Mesendoderm (in vitro differentiated cells): Measurements from ENCODE around the gene RPS21.

Experiments
- DNase-seq: peaks from one replicate; pipeline ENCODE4 v3.0.0; 2013
- H2AK5ac ChIP-seq: 2 replicates; pipeline ENCODE4 v1.6.1; 2013; ENCODE audit warnings: low read length, inconsistent platforms
- H2BK120ac ChIP-seq: 2 replicates; pipeline ENCODE4 v1.6.1; 2013; ENCODE audit warnings: low read depth, mild to moderate bottlenecking, low read length, moderate library complexity, mixed read lengths
- H2BK15ac ChIP-seq: replicated peaks from 2 replicates; pipeline ENCODE4 v1.6.1; 2013; ENCODE audit warnings: low read depth, mild to moderate bottlenecking, moderate library complexity
- H2BK5ac ChIP-seq: 2 replicates; pipeline ENCODE4 v1.6.1; 2013; ENCODE audit warnings: low read length, inconsistent platforms
- H3K18ac ChIP-seq: 2 replicates; pipeline ENCODE4 v1.6.1; 2013; ENCODE audit warnings: mild to moderate bottlenecking, low read length, mixed read lengths
- H3K23ac ChIP-seq: one replicate; pipeline ENCODE4 v1.6.1; 2013; ENCODE audit warnings: low read length
- H3K27ac ChIP-seq: 2 replicates; pipeline ENCODE4 v1.5.1; 2013; ENCODE audit warnings: low read depth, mild to moderate bottlenecking, inconsistent platforms, low read length, moderate library complexity
- H3K27me3 ChIP-seq: 2 replicates; pipeline ENCODE4 v1.6.1; 2013; ENCODE audit warnings: low read length, control low read depth, mild to moderate bottlenecking, inconsistent platforms; ENCODE audit not compliant: insufficient read depth, poor library complexity
- H3K36me3 ChIP-seq: 2 replicates; pipeline ENCODE4 v1.6.1; 2013; ENCODE audit warnings: low read length, inconsistent platforms; ENCODE audit not compliant: control insufficient read depth, insufficient read depth
- H3K4ac ChIP-seq: one replicate; pipeline ENCODE4 v1.6.1; 2013; ENCODE audit warnings: low read depth, mild to moderate bottlenecking, low read length, moderate library complexity
- H3K4me1 ChIP-seq: 2 replicates; pipeline ENCODE4 v1.6.1; 2013; ENCODE audit warnings: low read depth, low read length, inconsistent platforms; ENCODE audit not compliant: control insufficient read depth
- H3K4me2 ChIP-seq: 2 replicates; pipeline ENCODE4 v1.6.1; 2013; ENCODE audit warnings: low read length
- H3K4me3 ChIP-seq: 2 replicates; pipeline ENCODE4 v1.5.1; 2013; ENCODE audit warnings: mild to moderate bottlenecking, low read length
- H3K56ac ChIP-seq: one replicate; pipeline ENCODE4 v1.6.1; 2013; ENCODE audit warnings: low read length
- H3K79me1 ChIP-seq: 2 replicates; pipeline ENCODE4 v1.6.1; 2013; ENCODE audit warnings: low read length, inconsistent platforms
- H3K79me2 ChIP-seq: 2 replicates; pipeline ENCODE4 v1.6.1; 2013; ENCODE audit warnings: mild to moderate bottlenecking, low read length; ENCODE audit not compliant: control insufficient read depth, insufficient read depth
- H3K9ac ChIP-seq: 2 replicates; pipeline ENCODE4 v1.6.1; 2013; ENCODE audit warnings: low read length, inconsistent platforms
- H4K5ac ChIP-seq: one replicate; pipeline ENCODE4 v1.6.1; 2013; ENCODE audit warnings: low read length
- H4K8ac ChIP-seq: one replicate; pipeline ENCODE4 v1.6.1; 2013; ENCODE audit warnings: low read depth, mild to moderate bottlenecking, control low read depth, low read length, moderate library complexity
- WGBS: extraction: QIAGEN DNeasy Blood & Tissue Kit; methylation state at CpG from one replicate; pipeline ENCODE4 v1.1.7; 2013; ENCODE audit warnings: low lambda C conversion rate, missing lambda C conversion rate; ENCODE audit not compliant: insufficient coverage; ENCODE audit errors: extremely low coverage; 5-methylcytosine and 5-hydroxymethylcytosine counted together

Gene RPS21

DNA sequence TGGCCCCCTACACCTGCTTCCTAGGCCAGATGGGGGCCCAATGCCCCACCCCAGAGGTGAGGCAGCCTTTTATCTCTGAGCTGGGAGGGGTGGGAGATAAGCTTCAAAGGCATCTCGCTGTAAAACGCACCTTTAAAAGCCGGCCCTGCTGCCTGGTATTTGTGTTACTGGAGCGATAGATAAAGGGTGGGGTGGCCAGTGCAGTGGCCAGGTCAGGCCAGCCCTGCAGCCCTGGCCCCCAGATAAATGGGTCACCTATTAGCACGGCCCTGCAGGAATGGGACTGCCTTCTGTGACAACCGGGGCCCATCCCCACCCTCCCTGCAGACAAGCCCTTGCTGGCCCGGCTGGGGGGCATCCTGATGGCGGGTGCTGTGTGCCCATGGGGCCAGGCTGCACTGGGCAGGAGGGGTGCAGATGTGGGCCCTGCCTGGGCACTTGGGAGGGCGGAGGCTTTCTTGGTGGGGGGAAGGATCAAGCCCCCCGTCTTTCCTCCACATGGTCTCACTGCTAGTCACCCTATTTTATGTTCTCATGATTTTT, 43.5 kb downstream of the RPS21 start:
- Histone ChIP-seq H3K79me1 (no peaks in the 10 kb centered on the region), H3K56ac (no peak overlapping the region), H4K5ac (no peak overlapping the region), H3K4me2 (no peak overlapping the region), H3K4me1 (peaks cover 7% of the 10 kb centered on the region), H2AK5ac (no peak overlapping the region), H3K79me2 (no peaks in the 10 kb centered on the region), H3K18ac (no peak overlapping the region), H4K8ac (no peak overlapping the region), H3K27me3 (no peaks in the 10 kb centered on the region), H3K23ac (no peak overlapping the region), H3K4me3 (no peak overlapping the region), H2BK5ac (no peak overlapping the region), H3K4ac (no peak overlapping the region), H3K9ac (no peak overlapping the region), H2BK15ac (no peak overlapping the region), H2BK120ac (no peak overlapping the region), H3K27ac (no peak overlapping the region), H3K36me3 (no peaks in the 10 kb centered on the region)
- DNase-seq = no peak
- WGBS = no CpG with 5 or more reads among the region's 10 CpGs

DNA sequence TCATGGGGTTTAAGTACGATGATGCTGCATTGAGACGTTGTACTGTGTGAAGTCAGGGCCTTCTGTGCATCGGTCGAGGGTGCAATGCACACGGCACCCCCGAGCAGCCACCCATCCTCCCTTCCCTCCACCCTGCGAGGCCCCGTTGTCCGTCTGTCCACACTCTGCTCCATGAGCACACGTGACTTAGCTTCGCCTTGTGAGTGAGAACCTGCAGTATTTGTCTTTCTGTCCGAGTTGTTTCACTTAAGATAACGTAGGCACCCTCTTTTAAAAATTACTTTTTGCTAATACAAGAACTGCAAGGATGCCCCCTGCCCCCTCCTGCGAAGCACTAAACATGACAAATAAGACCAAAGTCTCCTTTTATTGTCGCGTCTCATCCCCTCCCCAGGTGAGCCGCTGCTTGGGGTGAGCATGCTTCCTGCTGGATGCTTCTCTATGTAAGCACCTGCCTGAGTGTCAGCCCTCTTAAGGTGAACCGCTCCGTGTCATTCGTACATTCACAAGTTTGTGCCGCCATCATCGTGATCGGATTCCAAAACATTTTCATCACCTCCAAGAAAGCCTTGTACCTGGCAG, 44.1 kb downstream of the RPS21 start:
- Histone ChIP-seq H2BK15ac (no peak overlapping the region), H3K4me2 (no peak overlapping the region), H3K4me1 (peaks cover 7% of the 10 kb centered on the region), H3K18ac (no peak overlapping the region), H3K79me2 (no peaks in the 10 kb centered on the region), H3K9ac (no peak overlapping the region), H3K4me3 (no peak overlapping the region), H2BK5ac (no peak overlapping the region), H3K4ac (no peak overlapping the region), H2AK5ac (no peak overlapping the region), H3K79me1 (no peaks in the 10 kb centered on the region), H4K8ac (no peak overlapping the region), H3K56ac (no peak overlapping the region), H3K23ac (no peak overlapping the region), H4K5ac (no peak overlapping the region), H3K27ac (no peak overlapping the region), H3K36me3 (no peaks in the 10 kb centered on the region), H3K27me3 (no peaks in the 10 kb centered on the region), H2BK120ac (no peak overlapping the region)
- no peak for DNase-seq
- no CpG with 5 or more reads among the region's 23 CpGs for WGBS

DNA sequence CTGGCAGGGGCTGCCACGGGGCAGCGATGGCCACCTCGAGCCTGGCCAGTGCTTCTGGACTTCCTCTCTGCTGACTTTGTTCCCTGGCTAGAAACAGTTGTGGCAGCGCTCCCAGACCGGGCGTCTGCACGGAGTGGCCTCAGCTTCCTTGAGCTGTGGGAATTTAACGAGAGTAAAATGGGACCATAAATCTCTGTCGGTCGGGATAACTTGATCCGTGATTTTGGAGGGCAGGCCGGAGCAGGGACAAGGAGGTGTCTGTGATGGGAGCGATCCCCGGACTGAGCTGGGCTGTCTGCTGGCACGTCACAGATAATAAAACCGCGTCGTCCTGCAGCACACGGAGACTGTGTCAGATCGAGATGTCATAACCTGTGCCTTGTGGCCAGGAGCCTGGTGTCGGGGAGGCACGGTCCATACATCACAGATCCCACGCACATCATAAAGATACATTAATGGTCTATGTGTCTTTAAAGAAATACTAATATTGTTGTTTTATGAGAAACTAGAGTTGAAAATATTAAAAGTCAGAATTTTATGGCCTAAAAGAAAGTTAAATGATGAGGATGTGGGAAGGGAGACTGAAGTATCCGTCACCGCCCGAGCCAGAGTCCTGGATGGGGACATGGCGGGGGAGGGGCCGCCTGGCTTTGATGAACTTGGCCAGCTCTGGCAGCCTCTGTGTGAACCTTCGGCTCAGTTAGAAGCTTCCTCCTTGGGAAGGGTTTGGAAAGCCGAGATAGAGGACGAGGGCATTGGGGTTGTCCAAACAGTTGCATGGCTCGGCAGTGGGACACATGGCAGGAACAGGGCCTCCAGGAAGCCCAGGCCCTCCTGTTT, 47.0 kb downstream of the RPS21 start:
- no peaks in the 10 kb centered on the region for H3K4me1 ChIP-seq
- no peak overlapping the region for H4K5ac ChIP-seq
- no peaks in the 10 kb centered on the region for H3K27me3 ChIP-seq
- H3K9ac ChIP-seq = no peak overlapping the region
- no peak overlapping the region for H2BK5ac ChIP-seq
- H3K23ac ChIP-seq = no peak overlapping the region
- no peaks in the 10 kb centered on the region for H3K79me1 ChIP-seq
- H3K4me2 ChIP-seq = no peak overlapping the region
- H3K27ac ChIP-seq = no peak overlapping the region
- no peak overlapping the region for H3K18ac ChIP-seq
- no peak overlapping the region for H4K8ac ChIP-seq
- no peak overlapping the region for H2BK15ac ChIP-seq
- no peak overlapping the region for H3K56ac ChIP-seq
- no peaks in the 10 kb centered on the region for H3K79me2 ChIP-seq
- no CpG with 5 or more reads among the region's 32 CpGs for WGBS
- no peak for DNase-seq
- H3K36me3 ChIP-seq = no peaks in the 10 kb centered on the region
- H2AK5ac ChIP-seq = no peak overlapping the region
- H3K4me3 ChIP-seq = no peak overlapping the region
- H2BK120ac ChIP-seq = no peak overlapping the region
- no peak overlapping the region for H3K4ac ChIP-seq

DNA sequence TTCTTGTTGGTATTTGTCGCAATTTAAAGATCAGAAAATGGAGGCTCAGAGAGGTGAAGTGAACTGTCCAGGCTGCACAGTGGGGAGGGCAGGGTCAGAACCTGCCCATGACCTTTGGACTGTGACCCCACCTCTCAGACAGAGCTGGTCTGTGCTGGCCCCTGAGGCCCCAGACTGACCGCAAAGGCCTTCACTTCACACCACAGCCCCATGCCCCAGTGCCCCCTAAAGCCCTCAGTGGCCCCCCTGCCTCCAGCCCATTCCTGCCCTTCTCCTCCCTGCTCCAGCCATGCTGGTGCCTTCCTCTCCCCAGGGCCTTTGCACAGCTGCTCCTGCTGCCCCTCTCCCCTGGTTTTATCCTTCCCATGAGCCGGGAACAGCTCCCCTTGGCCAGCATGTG, 49.8 kb downstream of the RPS21 start:
- Histone ChIP-seq H3K4ac (no peak overlapping the region), H3K27me3 (no peaks in the 10 kb centered on the region), H2BK5ac (no peak overlapping the region), H3K4me3 (no peak overlapping the region), H3K27ac (no peak overlapping the region), H3K4me2 (no peak overlapping the region), H3K23ac (no peak overlapping the region), H3K56ac (no peak overlapping the region), H4K8ac (no peak overlapping the region), H3K79me2 (no peaks in the 10 kb centered on the region), H2BK15ac (no peak overlapping the region), H3K79me1 (no peaks in the 10 kb centered on the region), H3K18ac (no peak overlapping the region), H3K4me1 (no peaks in the 10 kb centered on the region), H3K36me3 (no peaks in the 10 kb centered on the region), H3K9ac (no peak overlapping the region), H2AK5ac (no peak overlapping the region), H4K5ac (no peak overlapping the region), H2BK120ac (no peak overlapping the region)
- DNase-seq = no peak
- no CpG with 5 or more reads among the region's 3 CpGs for WGBS

DNA sequence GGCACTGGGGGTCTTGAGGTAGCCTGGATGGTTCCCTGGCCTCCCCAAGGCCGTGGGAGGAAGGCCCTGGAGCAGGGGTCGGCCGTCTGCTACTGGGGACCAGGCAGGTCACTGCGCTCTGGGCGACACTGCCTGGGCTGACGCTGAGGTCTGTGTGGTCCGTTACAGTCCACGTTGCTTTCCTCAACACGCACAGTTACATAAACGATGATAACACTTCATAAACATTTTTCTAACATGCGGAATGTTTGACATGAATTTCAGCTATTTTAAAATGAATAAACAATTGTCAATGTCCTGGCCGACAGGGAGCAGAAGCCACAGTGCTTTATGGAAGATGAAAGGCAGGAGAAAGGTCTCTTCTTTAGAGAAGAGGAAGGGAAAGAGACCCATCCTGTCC, 50.6 kb downstream of the RPS21 start:
- no CpG with 5 or more reads among the region's 12 CpGs for WGBS
- Histone ChIP-seq H4K8ac (no peak overlapping the region), H3K36me3 (no peaks in the 10 kb centered on the region), H3K4ac (no peak overlapping the region), H3K4me3 (no peak overlapping the region), H4K5ac (no peak overlapping the region), H3K79me2 (no peaks in the 10 kb centered on the region), H3K4me1 (no peaks in the 10 kb centered on the region), H2BK120ac (no peak overlapping the region), H3K79me1 (no peaks in the 10 kb centered on the region), H3K56ac (no peak overlapping the region), H2BK15ac (no peak overlapping the region), H3K23ac (no peak overlapping the region), H3K27ac (no peak overlapping the region), H2BK5ac (no peak overlapping the region), H3K4me2 (no peak overlapping the region), H3K27me3 (no peaks in the 10 kb centered on the region), H2AK5ac (no peak overlapping the region), H3K9ac (no peak overlapping the region), H3K18ac (no peak overlapping the region)
- DNase-seq = no peak
